Activated CD4-positive, alpha-beta T cell treated with anti-CD3 and anti-CD28 coated beads, Interleukin-2, amount 10 ng/mL, durations not matched to agents 24 days and 14 days (primary cell): ENCODE data around the gene MEGF6. TPM values are rescaled to one million over a fixed set of nuclear protein-coding genes. Genes with fewer than 3 reads are reported as not detected.
A peak's percentile ranks its signal among the peaks of the same experiment; 100 is the strongest.

Experiments
- DNase-seq: peaks from one replicate; pipeline ENCODE4 v3.0.0; 2022
- H3K27ac Mint-ChIP-seq: one replicate; pipeline ENCODE4 v1.8.0; 2022; ENCODE audit warnings: mild to moderate bottlenecking, mixed read lengths
- H3K27me3 Mint-ChIP-seq: one replicate; pipeline ENCODE4 v1.8.0; 2022; ENCODE audit warnings: mixed read lengths
- H3K36me3 Mint-ChIP-seq: one replicate; pipeline ENCODE4 v1.8.0; 2022; ENCODE audit warnings: low read depth, mild to moderate bottlenecking, mixed read lengths
- H3K4me1 Mint-ChIP-seq: one replicate; pipeline ENCODE4 v1.8.0; 2021; ENCODE audit warnings: mixed read lengths
- H3K4me3 Mint-ChIP-seq: one replicate; pipeline ENCODE4 v1.8.0; 2022; ENCODE audit warnings: mild to moderate bottlenecking, moderate library complexity, mixed read lengths
- H3K9me3 Mint-ChIP-seq: one replicate; pipeline ENCODE4 v1.8.0; 2021; ENCODE audit warnings: mixed read lengths
- intact Hi-C: fragments of 100-400 bp; cut with micrococcal nuclease; formaldehyde crosslinking; loops from one replicate; pipeline ENCODE4 v1.15.1; 2023
- total RNA-seq: library from RNA; stranded (reverse); gene quantifications from 2 replicates; pipeline ENCODE4 v1.2.3, GENCODE V29; 2022

Gene MEGF6
- total RNA-seq, 1 donor from 2014 or later: 1.7 TPM

GRCh38 chr1:3519301-3519885, 91.9 kb downstream of the MEGF6 start:
- H3K27ac Mint-ChIP-seq: no peak overlapping the region
- H3K9me3 Mint-ChIP-seq: no peaks in the 10 kb centered on the region
- intact Hi-C loops: no loop called here
- no peaks in the 10 kb centered on the region for H3K27me3 Mint-ChIP-seq
- H3K4me1 Mint-ChIP-seq: no peaks in the 10 kb centered on the region
- H3K4me3 Mint-ChIP-seq: no peak overlapping the region
- no peak for DNase-seq
- H3K36me3 Mint-ChIP-seq: no peaks in the 10 kb centered on the region

- H3K27ac Mint-ChIP-seq: no peak overlapping the region
- H3K4me3 Mint-ChIP-seq: no peak overlapping the region
- intact Hi-C loops: no loop called here
- no peak for DNase-seq
- no peaks in the 10 kb centered on the region for H3K27me3 Mint-ChIP-seq
- H3K4me1 Mint-ChIP-seq: no peaks in the 10 kb centered on the region
- H3K9me3 Mint-ChIP-seq: no peaks in the 10 kb centered on the region
- H3K36me3 Mint-ChIP-seq: no peaks in the 10 kb centered on the region
These were observed 92.6 kb downstream of the MEGF6 start for GRCh38 chr1:3518756-3519155.

GRCh38 chr1:3518256-3518655, 93.1 kb downstream of the MEGF6 start:
- intact Hi-C loops: no loop called here
- H3K27me3 Mint-ChIP-seq: no peaks in the 10 kb centered on the region
- DNase-seq: peak; percentile 65
- H3K4me3 Mint-ChIP-seq: no peak overlapping the region
- H3K36me3 Mint-ChIP-seq: no peaks in the 10 kb centered on the region
- H3K9me3 Mint-ChIP-seq: no peaks in the 10 kb centered on the region
- no peak overlapping the region for H3K27ac Mint-ChIP-seq
- no peaks in the 10 kb centered on the region for H3K4me1 Mint-ChIP-seq

GRCh38 chr1:3516911-3517675, 94.2 kb downstream of the MEGF6 start:
- DNase-seq: no peak
- intact Hi-C loops: no loop called here
- H3K36me3 Mint-ChIP-seq: no peaks in the 10 kb centered on the region
- no peak overlapping the region for H3K27ac Mint-ChIP-seq
- no peaks in the 10 kb centered on the region for H3K27me3 Mint-ChIP-seq
- no peaks in the 10 kb centered on the region for H3K9me3 Mint-ChIP-seq
- H3K4me3 Mint-ChIP-seq: no peak overlapping the region
- no peaks in the 10 kb centered on the region for H3K4me1 Mint-ChIP-seq

GRCh38 chr1:3516481-3516869, 94.8 kb downstream of the MEGF6 start:
- Mint-ChIP-seq H3K4me3 (no peak overlapping the region), H3K4me1 (no peaks in the 10 kb centered on the region), H3K27ac (no peak overlapping the region), H3K27me3 (no peaks in the 10 kb centered on the region), H3K36me3 (no peaks in the 10 kb centered on the region), H3K9me3 (no peaks in the 10 kb centered on the region)
- no peak for DNase-seq
- intact Hi-C loops: no loop called here

- intact Hi-C loops: no loop called here
- no peak overlapping the region for H3K27ac Mint-ChIP-seq
- no peaks in the 10 kb centered on the region for H3K27me3 Mint-ChIP-seq
- H3K4me1 Mint-ChIP-seq: no peaks in the 10 kb centered on the region
- no peak overlapping the region for H3K4me3 Mint-ChIP-seq
- H3K36me3 Mint-ChIP-seq: no peaks in the 10 kb centered on the region
- H3K9me3 Mint-ChIP-seq: no peaks in the 10 kb centered on the region
- DNase-seq: no peak
These were observed 95.4 kb downstream of the MEGF6 start for GRCh38 chr1:3515774-3516480.

GRCh38 chr1:3515272-3515671, 96.0 kb downstream of the MEGF6 start:
- no peaks in the 10 kb centered on the region for H3K9me3 Mint-ChIP-seq
- H3K4me1 Mint-ChIP-seq: no peaks in the 10 kb centered on the region
- intact Hi-C loops: no loop called here
- H3K36me3 Mint-ChIP-seq: no peaks in the 10 kb centered on the region
- no peak overlapping the region for H3K4me3 Mint-ChIP-seq
- no peak for DNase-seq
- H3K27me3 Mint-ChIP-seq: no peaks in the 10 kb centered on the region
- H3K27ac Mint-ChIP-seq: no peak overlapping the region

GRCh38 chr1:3514404-3514803, 96.9 kb downstream of the MEGF6 start:
- DNase-seq: no peak
- intact Hi-C loops: no loop called here
- Mint-ChIP-seq H3K27ac (no peak overlapping the region), H3K9me3 (no peaks in the 10 kb centered on the region), H3K36me3 (no peaks in the 10 kb centered on the region), H3K4me1 (no peaks in the 10 kb centered on the region), H3K27me3 (no peaks in the 10 kb centered on the region), H3K4me3 (no peak overlapping the region)

- no peak for DNase-seq
- Mint-ChIP-seq H3K4me3 (no peak overlapping the region), H3K4me1 (no peaks in the 10 kb centered on the region), H3K27me3 (no peaks in the 10 kb centered on the region), H3K36me3 (no peaks in the 10 kb centered on the region), H3K9me3 (no peaks in the 10 kb centered on the region), H3K27ac (no peak overlapping the region)
- intact Hi-C loops: no loop called here
These were observed 99.5 kb downstream of the MEGF6 start for GRCh38 chr1:3511856-3512255.

- Mint-ChIP-seq H3K36me3 (no peaks in the 10 kb centered on the region), H3K27me3 (no peaks in the 10 kb centered on the region), H3K4me3 (no peak overlapping the region), H3K9me3 (no peaks in the 10 kb centered on the region), H3K27ac (no peak overlapping the region), H3K4me1 (no peaks in the 10 kb centered on the region)
- no peak for DNase-seq
- intact Hi-C loops: no loop called here
These were observed 100.0 kb downstream of the MEGF6 start for GRCh38 chr1:3511306-3511705.

- intact Hi-C loops: no loop called here
- H3K27ac Mint-ChIP-seq: no peak overlapping the region
- no peak for DNase-seq
- H3K4me3 Mint-ChIP-seq: no peak overlapping the region
- H3K9me3 Mint-ChIP-seq: no peaks in the 10 kb centered on the region
- no peaks in the 10 kb centered on the region for H3K4me1 Mint-ChIP-seq
- no peaks in the 10 kb centered on the region for H3K36me3 Mint-ChIP-seq
- H3K27me3 Mint-ChIP-seq: no peaks in the 10 kb centered on the region
These were observed 100.4 kb downstream of the MEGF6 start for GRCh38 chr1:3510956-3511250.

GRCh38 chr1:3510136-3510955, 101.0 kb downstream of the MEGF6 start:
- Mint-ChIP-seq H3K27me3 (no peaks in the 10 kb centered on the region), H3K4me1 (no peaks in the 10 kb centered on the region), H3K36me3 (no peaks in the 10 kb centered on the region), H3K9me3 (no peaks in the 10 kb centered on the region), H3K27ac (no peak overlapping the region), H3K4me3 (no peak overlapping the region)
- no peak for DNase-seq
- intact Hi-C loops: no loop called here

- H3K4me1 Mint-ChIP-seq: no peaks in the 10 kb centered on the region
- H3K27me3 Mint-ChIP-seq: no peaks in the 10 kb centered on the region
- DNase-seq: no peak
- H3K36me3 Mint-ChIP-seq: no peaks in the 10 kb centered on the region
- H3K27ac Mint-ChIP-seq: no peak overlapping the region
- no peak overlapping the region for H3K4me3 Mint-ChIP-seq
- H3K9me3 Mint-ChIP-seq: no peaks in the 10 kb centered on the region
- intact Hi-C loops: no loop called here
These were observed 101.6 kb downstream of the MEGF6 start for GRCh38 chr1:3509721-3510120.
